CD4-positive, alpha-beta T cell treated with Interferon alpha-2 for 1 hour (primary cell): ENCODE results near the gene PEX1.
"Not testable (repeated sequence)": the region's sequence is repeated elsewhere in the genome, so short reads cannot be mapped to it uniquely, and the experiment has no call there.

Experiments used
- DNase-seq, 2 donors: peaks; one replicate each; pipeline ENCODE4 v3.0.0-alpha.2; 2020 to 2022

Gene PEX1

GRCh38 chr7:92456236-92456635 is 72.1 kb downstream of the PEX1 start:
- no peak for DNase-seq

GRCh38 chr7:92451645-92452044 is 76.7 kb downstream of the PEX1 start:
- DNase-seq = no peak

GRCh38 chr7:92448205-92448747 is 80.0 kb downstream of the PEX1 start:
- peak; percentile 54 to 74 for DNase-seq

- DNase-seq = peak; percentile 85 to 89
Measured at GRCh38 chr7:92447345-92448204, 80.7 kb downstream of the PEX1 start, which contains the start of gene GATAD1. GATAD1 (plus strand) TSS chr7:92447482; CDS start chr7:92447730, 248 bp downstream.

- no peak for DNase-seq
Measured at GRCh38 chr7:92446869-92447344, 81.4 kb downstream of the PEX1 start.

- DNase-seq = not testable (repeated sequence)
Measured at GRCh38 chr7:92442720-92443119, 85.6 kb downstream of the PEX1 start.

GRCh38 chr7:92437956-92438491 is 90.3 kb downstream of the PEX1 start:
- DNase-seq = no peak
